A673 (cell line): ENCODE measurements around the gene EGFR.

Experiments used
- EZH2 ChIP-seq: fragments of 200-600 bp; sonication (generic); IDR thresholded peaks from 2 replicates; pipeline ENCODE4 v1.6.1; 2017; ENCODE audit warnings: borderline replicate concordance, low read depth, mild to moderate bottlenecking, mixed read lengths, antibody characterized with exemption, low read length; ENCODE audit not compliant: poor library complexity, severe bottlenecking
- TF ChIP-seq, protein P1 (sequence below): fragments of 300-800, 200-600 bp; sonication (generic); conservative IDR thresholded peaks from 2 replicates; pipeline ENCODE4 v1.5.1; 2017; ENCODE audit warnings: low read depth, mild to moderate bottlenecking, antibody characterized with exemption, low read length, moderate library complexity, mixed read lengths

DNA sequence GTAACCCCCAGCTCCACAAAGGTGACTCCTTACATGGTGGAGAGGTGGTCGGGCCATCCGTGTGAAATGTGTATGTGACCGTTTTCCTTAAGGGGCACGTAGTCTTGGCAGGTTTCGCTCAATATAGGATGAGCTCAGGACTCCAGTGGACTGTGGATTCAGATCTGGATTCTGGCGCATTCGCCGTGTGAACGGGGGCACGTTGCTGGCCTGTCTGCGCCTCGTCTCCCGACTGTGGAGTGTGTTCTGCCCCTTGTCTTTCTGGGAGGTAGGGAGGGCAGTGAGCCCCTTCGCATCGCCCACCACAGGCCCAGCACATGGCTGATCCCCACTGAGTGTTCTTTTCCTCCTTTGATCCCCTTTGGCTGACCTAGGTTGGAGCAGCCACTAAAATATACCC, 165.1 kb downstream of the EGFR start:
- no peak for TF ChIP-seq EZH2
- TF ChIP-seq, protein P1, sequence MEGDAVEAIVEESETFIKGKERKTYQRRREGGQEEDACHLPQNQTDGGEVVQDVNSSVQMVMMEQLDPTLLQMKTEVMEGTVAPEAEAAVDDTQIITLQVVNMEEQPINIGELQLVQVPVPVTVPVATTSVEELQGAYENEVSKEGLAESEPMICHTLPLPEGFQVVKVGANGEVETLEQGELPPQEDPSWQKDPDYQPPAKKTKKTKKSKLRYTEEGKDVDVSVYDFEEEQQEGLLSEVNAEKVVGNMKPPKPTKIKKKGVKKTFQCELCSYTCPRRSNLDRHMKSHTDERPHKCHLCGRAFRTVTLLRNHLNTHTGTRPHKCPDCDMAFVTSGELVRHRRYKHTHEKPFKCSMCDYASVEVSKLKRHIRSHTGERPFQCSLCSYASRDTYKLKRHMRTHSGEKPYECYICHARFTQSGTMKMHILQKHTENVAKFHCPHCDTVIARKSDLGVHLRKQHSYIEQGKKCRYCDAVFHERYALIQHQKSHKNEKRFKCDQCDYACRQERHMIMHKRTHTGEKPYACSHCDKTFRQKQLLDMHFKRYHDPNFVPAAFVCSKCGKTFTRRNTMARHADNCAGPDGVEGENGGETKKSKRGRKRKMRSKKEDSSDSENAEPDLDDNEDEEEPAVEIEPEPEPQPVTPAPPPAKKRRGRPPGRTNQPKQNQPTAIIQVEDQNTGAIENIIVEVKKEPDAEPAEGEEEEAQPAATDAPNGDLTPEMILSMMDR, result no peak
